Measurements from ENCODE around the gene MGMT. TPM values are rescaled to one million over a fixed set of nuclear protein-coding genes. Genes with fewer than 3 reads are reported as not detected.

The MGMT gene
- total and polyA plus RNA-seq, 2 donors (not counting 3 experiments of a cell fraction or from before 2014, with no cell fraction given) = 15.0 to 15.2 TPM

DNA sequence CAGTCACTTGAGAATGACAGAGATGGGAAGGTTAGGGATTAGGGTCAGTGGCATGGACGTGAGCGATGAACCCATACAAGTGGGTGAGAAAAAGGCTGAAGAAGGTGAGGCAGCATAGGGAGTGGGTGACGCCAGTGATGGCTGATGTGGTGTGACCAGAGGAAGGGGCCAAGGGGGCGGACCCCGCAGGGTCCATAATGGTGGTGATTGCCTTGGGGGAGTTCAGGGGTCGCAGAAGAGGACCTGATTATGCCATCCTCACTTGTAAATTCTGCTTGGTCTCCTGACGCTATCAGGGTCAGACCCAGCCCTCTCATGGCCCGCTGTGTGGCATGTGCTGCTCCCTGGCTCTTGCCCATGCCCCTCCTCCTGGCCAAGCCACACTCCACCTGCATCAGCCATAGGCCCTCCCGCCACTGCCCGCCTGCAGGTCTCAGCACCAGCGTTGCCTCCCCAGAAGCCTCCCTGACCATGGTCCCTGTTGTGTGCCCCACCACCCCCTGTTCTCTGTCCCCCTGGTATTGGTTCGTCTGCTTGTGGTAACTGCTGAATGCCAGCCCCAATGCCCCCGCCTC lies 261.3 kb downstream of the MGMT start:
- ChIA-PET CTCF (no interaction called here), POLR2A (no interaction called here)
- no TSS peak for BruUV-seq (replicated peaks)
- Histone ChIP-seq H3K79me2 (ENCODE audit: control insufficient read depth, insufficient read depth, low read length) (no peaks in the 10 kb centered on the region), H3K36me3 (ENCODE audit: control insufficient read depth in 2 of 2, extremely low read depth in 1 of 2, insufficient read depth in 2 of 2, low read length in 2 of 2) (no peaks in the 10 kb centered on the region), H3K27ac (ENCODE audit: insufficient read depth, low read depth, low read length) (no peak overlapping the region), H3K4me3 (replicated peaks in 1 of 3; ENCODE audit: insufficient read depth in 1 of 3, low read depth in 1 of 3, low read length in 3 of 3) (no peak overlapping the region), H3K4me1 (ENCODE audit: control insufficient read depth, extremely low read depth, insufficient read depth, low read length) (no peaks in the 10 kb centered on the region), H2AFZ (ENCODE audit: low read depth, low read length) (no peak overlapping the region), H3K9me1 (replicated peaks; ENCODE audit: control insufficient read depth, extremely low read depth, insufficient read depth, low read length) (no peaks in the 10 kb centered on the region), H3K9ac (replicated peaks; ENCODE audit: extremely low read depth, insufficient read depth, low read length) (no peak overlapping the region), H3K4me2 (ENCODE audit: insufficient read depth, low read length) (no peak overlapping the region), H3K27me3 (ENCODE audit: control insufficient read depth in 2 of 2, insufficient read depth in 2 of 2, low read length in 2 of 2) (no peaks in the 10 kb centered on the region), H3K9me3 (replicated peaks; ENCODE audit: control insufficient read depth, insufficient read depth, low read length) (peaks cover 3% of the 10 kb centered on the region), H4K20me1 (replicated peaks; ENCODE audit: control insufficient read depth, extremely low read depth, insufficient read depth, low read length) (no peaks in the 10 kb centered on the region)
- TF ChIP-seq POLR2AphosphoS5 (IDR thresholded peaks at IDR 0.05; ENCODE audit: insufficient read depth, low read depth, low read length) = no peak
- dilution Hi-C loops (cut with MboI; ENCODE audit: extremely low pct_ligation_motif_present, low sequenced_read_pairs) (no loop called here), intact Hi-C loops (cut with micrococcal nuclease) (no loop called here)
- FAIRE-seq = no peak
- DNase-seq (ENCODE audit: low read depth, low spot score) = no peak

- peaks cover 3% of the 10 kb centered on the region for H3K9me3 ChIP-seq (replicated peaks; ENCODE audit: control insufficient read depth, insufficient read depth, low read length)
- no peak overlapping the region for H3K4me2 ChIP-seq (ENCODE audit: insufficient read depth, low read length)
- CTCF ChIA-PET = no interaction called here
- no TSS peak for BruUV-seq (replicated peaks)
- no peaks in the 10 kb centered on the region for H3K27me3 ChIP-seq (ENCODE audit: control insufficient read depth in 2 of 2, insufficient read depth in 2 of 2, low read length in 2 of 2)
- no peaks in the 10 kb centered on the region for H4K20me1 ChIP-seq (replicated peaks; ENCODE audit: control insufficient read depth, extremely low read depth, insufficient read depth, low read length)
- no peak for TF ChIP-seq MAX (IDR thresholded peaks at IDR 0.05; ENCODE audit: insufficient read depth, insufficient read length)
- TF ChIP-seq EZH2 (IDR thresholded peaks at IDR 0.05; ENCODE audit: borderline replicate concordance, low read depth, low read length, severe bottlenecking) = no peak
- no peaks in the 10 kb centered on the region for H3K4me1 ChIP-seq (ENCODE audit: control insufficient read depth, extremely low read depth, insufficient read depth, low read length)
- H3K9ac ChIP-seq (replicated peaks; ENCODE audit: extremely low read depth, insufficient read depth, low read length) = no peak overlapping the region
- FAIRE-seq (no peak), DNase-seq (ENCODE audit: low read depth, low spot score) (no peak)
- dilution Hi-C loops (cut with MboI; ENCODE audit: extremely low pct_ligation_motif_present, low sequenced_read_pairs) = no loop called here
- no peak overlapping the region for H2AFZ ChIP-seq (ENCODE audit: low read depth, low read length)
- H3K9me1 ChIP-seq (replicated peaks; ENCODE audit: control insufficient read depth, extremely low read depth, insufficient read depth, low read length) = no peaks in the 10 kb centered on the region
- POLR2A ChIA-PET = no interaction called here
- intact Hi-C loops (cut with micrococcal nuclease) = no loop called here
- H3K36me3 ChIP-seq (ENCODE audit: control insufficient read depth in 2 of 2, extremely low read depth in 1 of 2, insufficient read depth in 2 of 2, low read length in 2 of 2) = no peaks in the 10 kb centered on the region
- H3K4me3 ChIP-seq (replicated peaks in 1 of 3; ENCODE audit: insufficient read depth in 1 of 3, low read depth in 1 of 3, low read length in 3 of 3) = no peak overlapping the region
- no peaks in the 10 kb centered on the region for H3K79me2 ChIP-seq (ENCODE audit: control insufficient read depth, insufficient read depth, low read length)
- no peak overlapping the region for H3K27ac ChIP-seq (ENCODE audit: insufficient read depth, low read depth, low read length)
Measured at GRCh38 chr10:129728905-129729795, 262.1 kb downstream of the MGMT start.
